Measurements from ENCODE around the gene GRHPR.

- TF ChIP-seq CTCF (tag by site-specific recombination; IDR thresholded peaks at IDR 0.05) (no peak), ZNF350 (tag by site-specific recombination; IDR thresholded peaks at IDR 0.05) (no peak), ZBTB44 (tag by site-specific recombination; IDR thresholded peaks at IDR 0.05) (no peak), ZNF354C (tag by site-specific recombination; IDR thresholded peaks at IDR 0.05; ENCODE audit: borderline replicate concordance, low read depth) (no peak), PBX3 (CRISPR knock-in tag; IDR thresholded peaks at IDR 0.05) (no peak)
These were observed 9.9 kb upstream of the GRHPR start for GRCh38 chr9:37412431-37413151.
